DND-41 (cell line): ENCODE results near the gene IGSF9B.

ENCODE experiments used
- ATAC-seq: fragments of 200-7000 bp; cut with Tn5 transposase; 3 replicates; pipeline ENCODE4 v1.9.1; 2021; ENCODE audit warnings: low read depth; ENCODE audit not compliant: insufficient read depth
- DNase-seq: peaks from one replicate; pipeline ENCODE4 v3.0.0-alpha.2; 2020
- H2AFZ ChIP-seq: 2 replicates; pipeline ENCODE4 v1.6.0; 2012; ENCODE audit warnings: low read depth, low read length
- H3K27ac ChIP-seq: 2 replicates; pipeline ENCODE4 v1.5.1; 2012; ENCODE audit warnings: low read length, inconsistent platforms
- H3K27me3 ChIP-seq: fragments of 200-600 bp; sonication (generic); 2 replicates; pipeline ENCODE4 v1.6.0; 2012; ENCODE audit warnings: low read length, mild to moderate bottlenecking, inconsistent platforms; ENCODE audit not compliant: insufficient read depth, poor library complexity
- H3K36me3 ChIP-seq: 2 replicates; pipeline ENCODE4 v1.5.1; 2012; ENCODE audit warnings: low read length, inconsistent platforms; ENCODE audit not compliant: insufficient read depth
- H3K4me1 ChIP-seq: 2 replicates; pipeline ENCODE4 v1.5.1; 2012; ENCODE audit warnings: mild to moderate bottlenecking, low read length; ENCODE audit not compliant: insufficient read depth
- H3K4me2 ChIP-seq: 2 replicates; pipeline ENCODE4 v1.6.0; 2012; ENCODE audit warnings: mild to moderate bottlenecking, moderate library complexity, low read length, inconsistent platforms; ENCODE audit not compliant: insufficient read depth
- H3K4me3 ChIP-seq, 2 experiments: fragments of 200-600 bp in 1 of 2; shearing (Covaris generic) in 1 of 2; 2 replicates each; pipeline ENCODE4 v1.5.1; 2012 to 2016; ENCODE audit warnings: inconsistent platforms in 2 of 2, low read length in 2 of 2, mild to moderate bottlenecking in 2 of 2, low read depth in 1 of 2, moderate library complexity in 1 of 2
- H3K79me2 ChIP-seq: 2 replicates; pipeline ENCODE4 v1.6.0; 2012; ENCODE audit warnings: low read length, inconsistent platforms; ENCODE audit not compliant: insufficient read depth
- H3K9ac ChIP-seq: 2 replicates; pipeline ENCODE4 v1.6.0; 2012; ENCODE audit warnings: low read depth, mild to moderate bottlenecking, inconsistent platforms, low read length, moderate library complexity
- H3K9me3 ChIP-seq: 2 replicates; pipeline ENCODE4 v1.5.1; 2012; ENCODE audit warnings: low read length, moderate library complexity, mild to moderate bottlenecking, inconsistent platforms; ENCODE audit not compliant: insufficient read depth, severe bottlenecking
- H4K20me1 ChIP-seq: 2 replicates; pipeline ENCODE4 v1.6.0; 2012; ENCODE audit warnings: low read length; ENCODE audit not compliant: insufficient read depth
- EZH2 ChIP-seq: IDR thresholded peaks from 3 replicates; pipeline ENCODE4 v1.6.1; 2012; ENCODE audit warnings: borderline replicate concordance, low read depth, mild to moderate bottlenecking, moderate library complexity, low read length, inconsistent platforms; ENCODE audit not compliant: severe bottlenecking
- TF ChIP-seq, protein P1 (sequence below): IDR thresholded peaks from 2 replicates; pipeline ENCODE4 v1.5.1; 2012; ENCODE audit warnings: borderline replicate concordance, low read length, moderate library complexity, mild to moderate bottlenecking; ENCODE audit not compliant: poor library complexity, severe bottlenecking; ENCODE audit errors: extremely low read depth

Gene IGSF9B

DNA sequence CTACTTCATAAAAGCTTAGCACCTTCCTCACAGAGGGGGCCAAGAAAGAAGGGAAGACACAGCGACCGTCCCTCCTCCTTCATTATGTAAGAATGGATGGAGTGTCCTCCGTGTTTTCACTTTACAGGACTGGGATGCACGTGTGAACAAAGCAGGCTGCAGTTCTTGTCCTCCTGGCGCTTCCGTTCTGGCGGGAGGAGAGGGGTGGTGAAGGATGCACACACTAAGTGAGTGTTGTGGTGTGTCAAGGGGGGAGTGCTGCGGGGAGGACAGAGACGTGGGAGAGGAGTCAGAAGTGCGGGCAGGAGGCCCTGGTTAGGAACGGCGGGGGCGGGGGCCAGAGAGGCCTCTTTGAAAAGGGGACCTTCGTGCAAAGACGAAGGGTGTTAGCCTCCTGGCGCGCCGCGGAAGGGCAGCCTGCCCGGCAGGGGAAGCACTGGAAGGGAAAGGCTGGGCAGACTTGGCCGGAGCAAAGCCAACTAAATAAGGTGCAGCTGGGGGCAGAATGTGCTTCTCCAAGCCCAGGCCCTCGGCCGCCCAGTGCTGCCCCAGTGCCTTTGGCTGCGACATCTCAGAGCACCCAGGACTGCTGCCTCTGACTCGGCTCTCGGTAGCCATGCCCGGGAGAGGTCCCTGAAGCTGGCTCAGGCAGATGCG is 27.0 kb upstream of the IGSF9B start:
- H3K79me2 ChIP-seq, result no peaks in the 10 kb centered on the region
- no peaks in the 10 kb centered on the region for H3K36me3 ChIP-seq
- H3K4me1 ChIP-seq, result no peaks in the 10 kb centered on the region
- ATAC-seq, result no peak
- TF ChIP-seq EZH2, result no peak
- TF ChIP-seq, protein P1, sequence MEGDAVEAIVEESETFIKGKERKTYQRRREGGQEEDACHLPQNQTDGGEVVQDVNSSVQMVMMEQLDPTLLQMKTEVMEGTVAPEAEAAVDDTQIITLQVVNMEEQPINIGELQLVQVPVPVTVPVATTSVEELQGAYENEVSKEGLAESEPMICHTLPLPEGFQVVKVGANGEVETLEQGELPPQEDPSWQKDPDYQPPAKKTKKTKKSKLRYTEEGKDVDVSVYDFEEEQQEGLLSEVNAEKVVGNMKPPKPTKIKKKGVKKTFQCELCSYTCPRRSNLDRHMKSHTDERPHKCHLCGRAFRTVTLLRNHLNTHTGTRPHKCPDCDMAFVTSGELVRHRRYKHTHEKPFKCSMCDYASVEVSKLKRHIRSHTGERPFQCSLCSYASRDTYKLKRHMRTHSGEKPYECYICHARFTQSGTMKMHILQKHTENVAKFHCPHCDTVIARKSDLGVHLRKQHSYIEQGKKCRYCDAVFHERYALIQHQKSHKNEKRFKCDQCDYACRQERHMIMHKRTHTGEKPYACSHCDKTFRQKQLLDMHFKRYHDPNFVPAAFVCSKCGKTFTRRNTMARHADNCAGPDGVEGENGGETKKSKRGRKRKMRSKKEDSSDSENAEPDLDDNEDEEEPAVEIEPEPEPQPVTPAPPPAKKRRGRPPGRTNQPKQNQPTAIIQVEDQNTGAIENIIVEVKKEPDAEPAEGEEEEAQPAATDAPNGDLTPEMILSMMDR, result no peak
- no peak overlapping the region for H3K27ac ChIP-seq
- no peak for DNase-seq
- H3K27me3 ChIP-seq, result peaks cover 12% of the 10 kb centered on the region
- no peak overlapping the region for H2AFZ ChIP-seq
- H3K4me2 ChIP-seq, result no peak overlapping the region
- H3K4me3 ChIP-seq, result no peak overlapping the region
- H3K9ac ChIP-seq, result no peak overlapping the region
- H3K9me3 ChIP-seq, result no peaks in the 10 kb centered on the region
- H4K20me1 ChIP-seq, result no peaks in the 10 kb centered on the region

DNA sequence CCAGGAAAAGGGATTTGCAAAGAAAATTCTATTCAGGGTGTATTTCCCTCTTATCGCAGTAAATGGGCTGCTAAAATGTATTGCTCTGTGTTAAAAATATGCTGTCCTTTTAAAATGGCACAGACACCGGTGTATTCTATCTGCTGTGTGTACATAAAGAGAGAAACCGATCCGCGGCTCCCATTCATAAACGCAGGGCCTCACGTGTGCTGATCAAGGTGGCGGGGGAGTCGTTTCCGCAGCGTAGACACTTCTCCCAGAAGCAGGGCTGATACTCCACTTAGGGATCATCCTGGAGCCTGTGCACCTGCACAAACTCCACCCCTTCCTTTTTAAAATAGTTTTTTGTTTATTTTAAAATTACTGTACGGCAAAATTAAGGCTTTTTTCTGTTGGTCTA is 26.1 kb upstream of the IGSF9B start:
- peaks cover 14% of the 10 kb centered on the region for H3K27me3 ChIP-seq
- no peaks in the 10 kb centered on the region for H3K9me3 ChIP-seq
- no peak overlapping the region for H2AFZ ChIP-seq
- ATAC-seq, result no peak
- no peak for TF ChIP-seq EZH2
- TF ChIP-seq, protein P1, result no peak
- no peak overlapping the region for H3K9ac ChIP-seq
- H3K4me1 ChIP-seq, result no peaks in the 10 kb centered on the region
- no peak overlapping the region for H3K4me2 ChIP-seq
- no peak overlapping the region for H3K4me3 ChIP-seq
- H3K79me2 ChIP-seq, result no peaks in the 10 kb centered on the region
- H3K36me3 ChIP-seq, result no peaks in the 10 kb centered on the region
- no peak overlapping the region for H3K27ac ChIP-seq
- no peak for DNase-seq
- no peaks in the 10 kb centered on the region for H4K20me1 ChIP-seq

DNA sequence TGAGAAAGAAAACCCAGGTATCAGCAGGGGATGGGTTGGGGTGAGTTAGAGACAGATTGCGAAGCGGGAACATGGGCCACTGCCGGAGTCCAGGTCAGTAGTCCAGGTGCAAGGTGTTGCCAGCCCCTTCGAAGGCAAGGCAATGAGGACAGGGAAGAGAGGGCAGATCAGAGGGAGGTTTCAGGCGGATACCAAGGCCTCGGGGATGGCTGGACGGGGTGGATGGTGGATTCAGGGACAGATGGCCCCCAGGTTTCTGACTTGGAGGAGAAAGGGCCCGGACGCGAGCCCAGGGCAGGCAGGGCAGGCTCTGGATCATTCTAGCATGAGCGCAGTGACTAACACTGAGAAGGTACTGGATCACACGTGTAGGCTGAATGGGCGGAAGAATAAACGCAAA is 25.4 kb upstream of the IGSF9B start:
- ATAC-seq, result no peak
- DNase-seq, result no peak
- no peak overlapping the region for H3K4me3 ChIP-seq
- H4K20me1 ChIP-seq, result no peaks in the 10 kb centered on the region
- no peak overlapping the region for H2AFZ ChIP-seq
- no peaks in the 10 kb centered on the region for H3K79me2 ChIP-seq
- H3K36me3 ChIP-seq, result no peaks in the 10 kb centered on the region
- no peaks in the 10 kb centered on the region for H3K9me3 ChIP-seq
- no peak overlapping the region for H3K4me2 ChIP-seq
- TF ChIP-seq EZH2, result no peak
- TF ChIP-seq, protein P1, result no peak
- no peaks in the 10 kb centered on the region for H3K4me1 ChIP-seq
- no peak overlapping the region for H3K27ac ChIP-seq
- H3K9ac ChIP-seq, result no peak overlapping the region
- H3K27me3 ChIP-seq, result peaks cover 17% of the 10 kb centered on the region
